Brain microvascular endothelial cell (primary cell): ENCODE data around the gene PHACTR3.

ENCODE experiments used
- DNase-seq: peaks from one replicate; pipeline ENCODE4 v3.0.0-alpha.2; 2020
- H3K27ac ChIP-seq: fragments of 250-450 bp; sonication (Bioruptor Pico); 2 replicates; pipeline ENCODE4 v1.5.1; 2020; ENCODE audit warnings: mild to moderate bottlenecking, moderate library complexity
- H3K27me3 ChIP-seq: fragments of 250-450 bp; sonication (Bioruptor Pico); replicated peaks from 2 replicates; pipeline ENCODE4 v1.5.1; 2020; ENCODE audit warnings: mild to moderate bottlenecking
- H3K36me3 ChIP-seq: fragments of 250-450 bp; sonication (Bioruptor Pico); replicated peaks from 2 replicates; pipeline ENCODE4 v1.5.1; 2020; ENCODE audit warnings: mild to moderate bottlenecking
- H3K4me3 ChIP-seq: 2 replicates; pipeline ENCODE4 v1.5.1; 2011; ENCODE audit warnings: low read depth, mild to moderate bottlenecking, control low read depth, low read length, moderate library complexity
- CTCF ChIP-seq: IDR thresholded peaks from 2 replicates; pipeline ENCODE4 v1.5.1; 2011; ENCODE audit warnings: low read depth, mild to moderate bottlenecking, moderate library complexity, low read length, control low read depth, inconsistent platforms; ENCODE audit errors: missing control alignments
- in situ Hi-C: cut with HindIII; loops from 2 replicates; pipeline ENCODE4 v1.10.0; 2017; ENCODE audit warnings: low sequenced_read_pairs, low pct_ligation_motif_present

The PHACTR3 gene

GRCh38 chr20:59629141-59630045 lies 25.1 kb downstream of the PHACTR3 start:
- no peak for TF ChIP-seq CTCF
- no peak for DNase-seq
- Histone ChIP-seq H3K27ac (no peak overlapping the region), H3K27me3 (no peaks in the 10 kb centered on the region), H3K4me3 (no peak overlapping the region), H3K36me3 (no peaks in the 10 kb centered on the region)
- in situ Hi-C loops = no loop called here

GRCh38 chr20:59630526-59630925 lies 26.2 kb downstream of the PHACTR3 start:
- H3K36me3 ChIP-seq = no peaks in the 10 kb centered on the region
- DNase-seq = no peak
- no peak overlapping the region for H3K27ac ChIP-seq
- no peaks in the 10 kb centered on the region for H3K27me3 ChIP-seq
- in situ Hi-C loops = no loop called here
- no peak for TF ChIP-seq CTCF
- H3K4me3 ChIP-seq = no peak overlapping the region

- no peaks in the 10 kb centered on the region for H3K36me3 ChIP-seq
- in situ Hi-C loops = no loop called here
- no peak for DNase-seq
- H3K27me3 ChIP-seq = no peaks in the 10 kb centered on the region
- TF ChIP-seq CTCF = no peak
- no peak overlapping the region for H3K4me3 ChIP-seq
- no peak overlapping the region for H3K27ac ChIP-seq
Observed at GRCh38 chr20:59631751-59632540, 27.6 kb downstream of the PHACTR3 start.

- no peak for DNase-seq
- in situ Hi-C loops = no loop called here
- H3K36me3 ChIP-seq = no peaks in the 10 kb centered on the region
- no peak overlapping the region for H3K4me3 ChIP-seq
- no peak overlapping the region for H3K27ac ChIP-seq
- TF ChIP-seq CTCF = no peak
- no peaks in the 10 kb centered on the region for H3K27me3 ChIP-seq
Observed at GRCh38 chr20:59632541-59633113, 28.3 kb downstream of the PHACTR3 start.

GRCh38 chr20:59633656-59634251 lies 29.4 kb downstream of the PHACTR3 start:
- H3K4me3 ChIP-seq = no peak overlapping the region
- no peaks in the 10 kb centered on the region for H3K36me3 ChIP-seq
- DNase-seq = no peak
- in situ Hi-C loops = no loop called here
- no peak for TF ChIP-seq CTCF
- no peaks in the 10 kb centered on the region for H3K27me3 ChIP-seq
- no peak overlapping the region for H3K27ac ChIP-seq
